HG03469 (cell line): Measurements from ENCODE around the gene LRRC4C.

Source experiments
- ATAC-seq: cut with Tn5 transposase; IDR thresholded peaks from one replicate; pipeline ENCODE4 v1.9.1; 2021; ENCODE audit warnings: mild to moderate bottlenecking, moderate library complexity, moderate number of reproducible peaks; ENCODE audit not compliant: unreplicated experiment

Gene LRRC4C

DNA sequence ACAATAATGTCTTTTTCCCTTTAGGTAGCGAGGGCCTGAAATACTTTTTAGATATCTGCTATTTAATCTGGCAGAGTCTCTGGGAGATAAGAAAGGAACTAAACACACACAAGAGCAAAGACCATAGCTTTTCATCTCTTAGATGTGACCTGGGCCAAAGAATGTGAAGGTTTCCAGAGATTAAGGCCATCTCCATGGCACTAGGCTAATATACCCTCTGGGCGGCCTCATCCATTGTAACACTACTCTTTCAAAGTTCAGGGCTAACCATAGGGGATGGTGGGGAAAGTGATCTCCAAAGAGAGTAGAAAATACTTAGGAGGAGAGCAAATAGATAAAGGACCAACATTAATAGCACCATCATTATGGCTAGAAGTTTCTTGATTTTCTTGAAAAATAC, 326.4 kb downstream of the LRRC4C start:
- no peak for ATAC-seq

- no peak for ATAC-seq
Measured at GRCh38 chr11:41121600-41121999, 337.9 kb downstream of the LRRC4C start.

DNA sequence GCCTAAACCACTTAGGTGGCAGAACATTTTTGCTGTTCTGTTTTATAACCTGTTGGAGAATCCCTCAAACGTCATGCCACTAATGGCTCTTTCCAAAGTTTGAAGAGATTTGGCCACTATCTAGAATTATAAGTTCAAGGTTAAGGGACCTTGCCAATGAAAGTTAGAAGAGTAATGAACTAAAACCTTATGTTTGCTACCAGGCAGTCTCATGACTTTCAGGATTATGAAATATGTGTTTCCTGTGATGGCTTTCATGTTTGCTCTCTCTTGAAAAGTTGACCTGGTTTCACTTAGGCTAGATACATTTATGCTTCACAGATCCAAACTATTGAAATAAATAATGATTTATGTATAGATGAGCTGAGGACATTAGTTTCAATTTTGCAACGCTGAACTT, 340.0 kb downstream of the LRRC4C start:
- no peak for ATAC-seq

DNA sequence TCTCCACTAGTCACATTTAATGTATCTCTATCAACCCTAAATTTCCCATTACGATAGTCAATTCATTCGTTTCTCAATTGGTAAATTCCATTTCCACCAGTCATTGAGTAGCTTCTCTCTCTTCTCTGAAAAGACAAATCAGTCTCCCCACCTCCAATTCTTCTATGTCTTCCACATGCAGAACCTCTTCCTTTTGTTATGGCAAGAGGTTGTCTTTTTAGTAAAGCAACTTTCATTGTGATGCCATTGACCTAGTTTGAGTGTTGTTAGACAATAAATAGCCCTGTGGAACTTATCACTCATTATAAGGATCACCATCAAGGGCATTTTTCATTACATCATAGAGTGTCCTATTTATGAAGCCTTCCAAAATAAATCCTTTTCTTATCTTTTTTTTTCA, 340.9 kb downstream of the LRRC4C start:
- ATAC-seq = no peak

DNA sequence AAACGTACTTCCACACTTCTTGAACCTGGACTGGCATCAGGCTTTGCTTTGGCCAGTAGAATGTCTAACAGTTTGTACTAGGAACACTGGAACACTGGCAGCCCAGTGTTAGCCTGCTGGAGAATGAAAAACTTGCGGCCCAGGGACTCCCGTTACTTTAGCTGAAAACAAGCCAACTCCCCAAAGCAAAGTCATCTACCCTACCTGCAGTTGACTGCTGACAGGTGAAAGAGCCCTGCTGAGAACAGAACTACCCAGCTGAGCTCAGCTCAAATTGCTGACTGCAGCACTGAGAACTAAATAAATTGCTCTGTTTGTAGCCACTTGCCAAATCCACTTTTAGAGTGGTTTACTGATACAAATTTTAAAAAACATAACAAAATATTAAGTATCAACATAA, 342.5 kb downstream of the LRRC4C start:
- no peak for ATAC-seq

- no peak for ATAC-seq
Measured at GRCh38 chr11:41115066-41115465, 344.4 kb downstream of the LRRC4C start.

GRCh38 chr11:41113160-41113559, 346.3 kb downstream of the LRRC4C start:
- ATAC-seq = no peak

GRCh38 chr11:41110527-41110926, 348.9 kb downstream of the LRRC4C start:
- no peak for ATAC-seq

DNA sequence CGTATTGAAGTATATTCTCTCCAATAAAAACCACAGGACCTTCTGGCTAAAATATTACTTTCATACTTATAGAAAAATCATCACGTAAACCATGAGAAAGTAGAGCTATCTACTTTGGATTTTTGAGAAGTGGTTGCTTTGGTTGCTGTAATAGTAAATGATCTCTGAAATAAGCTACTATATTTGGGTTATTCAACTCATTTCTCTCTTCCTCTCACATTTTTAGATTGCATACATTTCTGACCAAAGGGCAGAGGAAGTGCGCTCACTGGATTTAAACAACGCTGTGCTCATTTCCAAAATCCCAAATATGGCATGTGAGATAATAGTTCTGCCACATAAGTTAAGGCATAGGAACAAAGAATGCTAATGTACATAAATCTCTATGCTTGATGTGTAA, 357.0 kb downstream of the LRRC4C start:
- no peak for ATAC-seq

DNA sequence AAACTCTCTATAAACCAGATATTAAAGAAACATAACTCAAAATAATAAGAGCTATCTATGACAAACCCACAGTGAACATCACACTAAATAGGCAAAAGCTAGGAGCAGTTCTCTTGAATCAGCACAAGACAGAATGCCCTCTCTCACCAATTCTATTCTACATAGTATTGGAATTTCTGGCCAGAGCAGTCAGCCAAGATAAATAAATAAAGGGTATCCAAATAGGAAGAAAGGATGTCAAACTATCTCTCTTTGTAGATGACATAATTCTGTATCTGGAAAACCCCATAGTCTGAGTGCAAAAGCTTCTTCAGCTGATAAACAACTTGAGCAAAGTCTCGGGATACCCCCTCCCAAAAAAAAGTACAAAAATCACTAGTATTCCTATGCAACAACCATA, 359.8 kb downstream of the LRRC4C start:
- ATAC-seq = no peak

DNA sequence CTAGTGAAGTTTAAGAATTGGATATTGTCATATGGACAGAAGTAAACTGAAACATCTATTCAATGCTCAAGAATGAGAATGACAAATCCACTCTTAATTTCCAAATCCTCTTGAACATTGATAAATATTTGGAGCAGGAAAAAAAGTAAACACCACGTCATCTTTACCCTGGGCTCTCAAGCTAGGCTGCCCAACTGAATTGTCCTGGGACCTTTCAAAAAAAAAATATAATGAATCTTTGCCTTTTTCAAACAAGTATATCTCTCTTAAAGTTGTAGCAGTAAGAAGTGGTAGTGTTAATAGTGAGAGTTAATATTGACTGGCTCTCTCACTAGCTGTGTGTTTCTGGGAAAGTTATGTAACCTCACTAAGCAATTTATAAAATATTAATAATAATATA, 374.3 kb downstream of the LRRC4C start:
- no peak for ATAC-seq

- no peak for ATAC-seq
Measured at GRCh38 chr11:41081756-41082285, 377.6 kb downstream of the LRRC4C start.

- no peak for ATAC-seq
Measured at GRCh38 chr11:41074318-41074717, 385.1 kb downstream of the LRRC4C start.

DNA sequence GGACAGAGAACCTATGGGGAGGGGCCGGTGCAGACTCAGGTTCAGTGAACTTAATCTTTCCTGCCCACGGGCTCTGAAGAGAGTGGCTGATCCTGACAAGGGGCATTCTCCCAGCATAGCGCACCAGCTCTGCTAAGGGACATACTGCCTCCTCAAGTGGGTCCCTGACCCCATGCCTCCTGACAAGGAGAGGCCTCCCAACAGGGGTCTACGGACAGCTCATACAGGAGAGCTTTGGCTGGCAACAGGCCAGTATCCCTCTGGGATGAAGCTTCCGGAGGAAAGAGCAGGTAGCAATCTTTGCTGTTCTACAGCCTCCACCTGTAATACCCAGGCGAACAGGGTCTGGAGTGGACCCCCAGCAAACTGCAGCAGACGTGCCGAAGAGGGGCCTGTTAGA, 394.0 kb downstream of the LRRC4C start:
- ATAC-seq = no peak

GRCh38 chr11:41058138-41058537, 401.3 kb downstream of the LRRC4C start:
- no peak for ATAC-seq

DNA sequence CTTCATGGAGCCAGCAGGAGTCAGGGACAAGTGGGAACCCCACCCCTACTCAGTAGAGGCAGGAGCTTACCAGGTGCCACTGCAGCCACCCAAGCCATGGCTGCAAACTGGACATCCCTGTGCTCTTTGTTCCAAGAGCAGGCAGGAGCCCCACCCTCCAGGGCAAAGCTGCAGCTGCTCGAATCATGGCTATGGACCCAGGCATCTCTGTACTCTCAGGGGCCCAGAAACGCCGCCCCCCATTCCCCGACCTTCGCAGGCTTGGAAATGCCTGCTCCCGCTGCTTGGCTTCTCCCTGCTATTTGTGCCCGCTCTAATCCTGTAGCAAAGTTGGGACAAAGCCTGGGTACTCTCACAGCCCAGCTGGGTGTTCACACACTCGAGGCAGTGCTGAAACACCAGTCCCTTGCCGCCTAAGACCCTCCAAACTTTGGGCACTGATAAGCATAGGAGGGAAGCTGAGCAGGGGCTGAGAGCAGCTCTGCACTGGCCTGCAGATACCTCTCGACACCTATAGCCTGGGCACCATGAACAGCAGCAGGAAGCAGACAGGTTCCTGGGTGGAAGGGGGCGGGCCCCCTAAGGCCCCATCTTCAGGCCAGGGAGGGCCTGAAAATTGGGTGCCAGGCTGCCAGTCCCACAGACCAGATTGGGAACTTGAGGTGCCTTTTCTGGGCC, 402.4 kb downstream of the LRRC4C start:
- ATAC-seq = no peak

DNA sequence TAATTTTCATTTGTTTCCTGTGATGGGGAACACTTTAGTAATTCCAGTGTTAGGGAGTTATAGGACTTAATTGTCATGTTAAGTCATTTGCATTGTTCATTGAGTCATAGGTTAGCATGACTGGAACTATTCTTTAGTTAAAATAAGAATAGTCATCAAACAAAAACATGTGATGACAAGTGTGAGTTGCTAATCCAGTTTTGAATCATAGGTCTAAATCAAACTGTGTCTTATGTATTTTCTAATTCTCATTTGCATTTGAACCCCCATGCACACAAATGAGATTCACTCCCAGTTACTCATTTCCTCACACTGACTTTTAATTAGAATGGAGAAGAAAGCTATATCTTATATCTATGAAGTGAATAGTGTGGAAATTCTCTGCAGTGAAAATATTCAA, 405.6 kb downstream of the LRRC4C start:
- no peak for ATAC-seq

DNA sequence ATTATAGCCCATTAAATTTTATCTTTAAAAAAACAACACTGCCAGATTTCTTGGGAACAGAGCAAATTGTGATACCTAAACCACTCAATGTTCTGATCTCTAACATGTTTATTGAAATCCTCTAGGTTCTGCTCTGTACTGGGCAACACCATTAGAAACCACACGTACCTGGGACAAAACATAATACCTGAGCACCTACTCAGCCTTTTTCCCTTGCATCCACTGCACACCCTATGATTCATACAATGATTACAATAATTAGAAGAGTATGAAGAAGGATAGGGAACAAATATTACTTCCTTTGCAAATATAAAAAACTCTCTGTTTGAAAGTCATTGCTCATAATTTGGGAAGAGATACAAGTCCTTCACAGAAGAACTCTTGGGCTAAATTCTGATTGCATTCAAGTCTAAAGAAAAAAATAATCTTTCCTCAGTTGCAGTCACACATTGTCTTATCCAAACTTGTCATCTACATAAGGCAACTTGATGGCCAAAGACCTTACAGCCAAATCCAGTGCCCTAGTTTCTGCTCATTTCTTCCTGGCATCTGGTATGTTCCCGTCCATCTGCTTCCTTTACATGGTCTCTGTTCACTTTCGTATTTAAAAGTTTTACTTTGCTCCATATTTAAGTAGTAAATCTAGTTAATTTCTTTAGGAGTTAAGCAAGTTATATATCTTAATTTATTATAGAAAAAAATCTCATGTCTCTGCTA, 407.4 kb downstream of the LRRC4C start:
- no peak for ATAC-seq

DNA sequence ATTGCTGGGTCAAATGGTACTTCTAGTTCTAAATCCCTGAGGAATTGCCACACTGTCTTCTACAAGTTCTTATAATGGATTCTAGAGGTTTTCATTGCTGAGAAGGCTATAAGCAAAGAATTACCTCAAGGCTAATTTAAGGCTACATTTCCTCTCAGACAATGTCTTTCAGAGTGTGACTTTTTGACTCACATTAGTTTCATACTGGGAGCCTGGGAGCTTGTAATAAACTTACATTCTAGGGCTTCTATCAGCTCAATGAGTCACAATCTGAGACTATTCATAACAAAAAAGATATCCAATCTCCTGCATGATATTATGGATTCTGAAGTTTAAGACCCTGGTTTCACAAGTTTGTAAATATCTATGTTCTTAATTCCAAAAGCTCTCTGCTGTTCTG, 408.7 kb downstream of the LRRC4C start:
- ATAC-seq = no peak

GRCh38 chr11:41047229-41047628, 412.2 kb downstream of the LRRC4C start:
- no peak for ATAC-seq

DNA sequence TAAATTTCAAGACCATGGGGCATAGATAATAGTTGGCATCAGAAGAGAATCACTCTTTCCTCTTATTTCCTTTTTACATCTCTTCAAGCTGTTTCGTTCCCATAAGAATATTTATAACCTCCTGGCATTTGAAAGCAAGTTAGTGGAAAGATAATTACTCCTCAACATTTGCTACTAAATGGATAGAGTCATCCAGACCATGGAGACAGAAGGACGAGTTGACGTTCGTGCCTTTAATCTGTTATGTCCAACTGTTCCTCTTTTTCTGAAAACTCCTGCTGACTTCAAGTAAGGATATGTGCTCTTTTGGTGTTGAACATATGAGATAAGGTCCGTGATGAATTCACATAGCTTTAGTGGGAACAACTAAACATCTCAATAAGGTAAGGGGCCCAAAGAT, 414.2 kb downstream of the LRRC4C start:
- no peak for ATAC-seq

GRCh38 chr11:41044747-41045146, 414.7 kb downstream of the LRRC4C start:
- ATAC-seq = no peak
